Measurements from ENCODE around the gene BICC1. TPM values are rescaled to one million over a fixed set of nuclear protein-coding genes. Genes with fewer than 3 reads are reported as not detected.

BICC1 gene
- total RNA-seq, 1 experiment from 2014 or later, result 0.57 TPM

DNA sequence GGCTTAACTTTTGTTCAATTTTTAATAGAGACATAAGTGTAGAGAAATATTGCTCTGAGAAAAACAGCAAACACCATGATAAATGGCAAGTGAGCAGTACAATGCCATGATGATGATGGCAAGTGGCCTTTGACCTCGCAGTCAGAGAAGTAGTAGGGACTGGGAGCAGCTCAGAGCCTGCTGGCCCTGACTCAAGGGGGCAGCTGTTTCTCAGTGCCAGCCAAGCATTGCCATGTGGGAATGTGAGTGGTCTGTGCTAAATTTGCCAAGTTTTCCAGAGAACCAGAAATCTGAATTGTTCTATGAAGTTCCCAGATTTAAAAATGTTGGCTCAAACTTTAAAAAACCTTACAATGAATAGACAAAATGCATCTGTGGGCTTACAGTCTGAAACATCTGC lies 187.9 kb downstream of the BICC1 start:
- H2BK120ac ChIP-seq (ENCODE audit: low read depth, low read length, poor library complexity, severe bottlenecking), result no peak overlapping the region
- no peaks in the 10 kb centered on the region for H3K79me1 ChIP-seq (ENCODE audit: insufficient read depth, low read depth, low read length, poor library complexity, severe bottlenecking)
- H4K5ac ChIP-seq (ENCODE audit: insufficient read length, low read depth, low read length), result no peak overlapping the region
- H3T11ph ChIP-seq (ENCODE audit: low read length), result no peak overlapping the region
- H2AFZ ChIP-seq (ENCODE audit: low read length), result no peak overlapping the region
- no peak overlapping the region for H4K8ac ChIP-seq (replicated peaks; ENCODE audit: insufficient read length, low read depth, low read length)
- no peaks in the 10 kb centered on the region for H3K23me2 ChIP-seq (ENCODE audit: insufficient read length, low read depth, low read length, poor library complexity, severe bottlenecking)
- no peak overlapping the region for H2BK5ac ChIP-seq (ENCODE audit: insufficient read length, low read length)
- H4K91ac ChIP-seq (ENCODE audit: insufficient read length, low read depth, low read length), result no peak overlapping the region
- H3K9me3 ChIP-seq (ENCODE audit: control insufficient read depth, low read depth, low read length), result no peaks in the 10 kb centered on the region
- H3K27ac ChIP-seq (ENCODE audit: insufficient read length, low read depth, low read length), result no peak overlapping the region
- peaks cover 17% of the 10 kb centered on the region in 2 experiments for H3K4me1 Mint-ChIP-seq
- no peaks in the 10 kb centered on the region for H3K36me3 Mint-ChIP-seq (ENCODE audit: insufficient read depth in 1 of 3, low read depth in 3 of 3)
- H3K9me3 Mint-ChIP-seq, result no peaks in the 10 kb centered on the region; a peak in 1 of 5 replicates
- DNase-seq, result no peak
- no peaks in the 10 kb centered on the region for H3K27me3 ChIP-seq (ENCODE audit: insufficient read depth, low read length)
- H3K56ac ChIP-seq (ENCODE audit: insufficient read length, low read depth, low read length), result no peak overlapping the region
- no peaks in the 10 kb centered on the region for H3K79me2 ChIP-seq (ENCODE audit: insufficient read depth, low read length)
- H3K9ac ChIP-seq (ENCODE audit: extremely low read depth, insufficient read length, low read length), result no peak overlapping the region
- no peak overlapping the region for H2BK12ac ChIP-seq (ENCODE audit: insufficient read length, low read depth, low read length)
- no peak overlapping the region for H3K23ac ChIP-seq (ENCODE audit: insufficient read length, low read depth, low read length)
- H3K14ac ChIP-seq (ENCODE audit: insufficient read depth, low read length), result no peak overlapping the region
- no peak for TF ChIP-seq CTCF (conservative IDR thresholded peaks at IDR 0.05)
- H3K4me2 ChIP-seq (ENCODE audit: insufficient read depth, insufficient read length, low read length), result no peak overlapping the region
- H3K4me1 ChIP-seq (ENCODE audit: insufficient read depth, low read length), result no peaks in the 10 kb centered on the region; the same call in 1 of the 2 replicates
- no peaks in the 10 kb centered on the region for H3K27me3 Mint-ChIP-seq (ENCODE audit: low read depth)
- no peak overlapping the region for H3K4me3 Mint-ChIP-seq
- no peak overlapping the region for H3K4ac ChIP-seq (ENCODE audit: low read depth, low read length)
- H2BK15ac ChIP-seq (ENCODE audit: low read depth, low read length), result no peak overlapping the region
- no peak overlapping the region for H2BK20ac ChIP-seq (ENCODE audit: low read depth, low read length, poor library complexity, severe bottlenecking)
- WGBS (ENCODE audit: extremely low coverage, insufficient read length, low lambda C conversion rate), result no CpG with 5 or more reads among the region's 1 CpG
- no peaks in the 10 kb centered on the region for H4K20me1 ChIP-seq (ENCODE audit: control insufficient read depth, insufficient read depth, insufficient read length)
- H2AK5ac ChIP-seq (ENCODE audit: insufficient read length, low read length), result no peak overlapping the region
- H3K18ac ChIP-seq (ENCODE audit: insufficient read length, low read depth, low read length), result no peak overlapping the region
- H3K27ac Mint-ChIP-seq, result no peak overlapping the region; a peak in 1 of 7 replicates

All from H9 (cell line).